Caco-2 (cell line): ENCODE data around the gene BATF3. TPM values are rescaled to one million over a fixed set of nuclear protein-coding genes. Genes with fewer than 3 reads are reported as not detected.

Experiments
- BruUV-seq: library from RNA; stranded (reverse); fragments of 400-500 nt; replicated peaks from 2 replicates; lab custom pipeline; 2021; lab: Mats Ljungman, UMichigan
- CTCF ChIA-PET: fragments of 300-600 bp; sonication (Branson Sonifier 250); formaldehyde crosslinking; loops from one replicate; lab custom pipeline; 2022; ENCODE audit warnings: antibody characterized with exemption; lab: Charles Lee
- POLR2A ChIA-PET: fragments of 300-600 bp; sonication (Branson Sonifier 250); formaldehyde crosslinking; loops from one replicate; lab custom pipeline; 2022; ENCODE audit warnings: antibody characterized with exemption; lab: Charles Lee
- DNase-seq, 2 experiments: peaks; one replicate each; pipeline versions ENCODE4 v3.0.0 to v3.0.0-alpha.2; 2020 to 2022
- H3K27me3 ChIP-seq: replicated peaks from 2 replicates; pipeline ENCODE4 v1.6.0; 2011; ENCODE audit warnings: low read length; ENCODE audit not compliant: control insufficient read depth, insufficient read depth
- H3K36me3 ChIP-seq: 2 replicates; pipeline ENCODE4 v1.5.1; 2011; ENCODE audit warnings: low read length; ENCODE audit not compliant: control insufficient read depth, insufficient read depth
- H3K4me1 ChIP-seq: fragments of 250-450 bp; sonication (Bioruptor Pico); 2 replicates; pipeline ENCODE4 v1.5.1; 2020; ENCODE audit warnings: mild to moderate bottlenecking
- H3K4me3 ChIP-seq: 2 replicates; pipeline ENCODE4 v1.5.1; 2011; ENCODE audit warnings: low read depth, mild to moderate bottlenecking, control low read depth, low read length
- H3K9me3 ChIP-seq: fragments of 250-450 bp; sonication (Bioruptor Pico); 2 replicates; pipeline ENCODE4 v1.5.1; 2020; ENCODE audit warnings: mild to moderate bottlenecking, moderate library complexity
- H3K27ac Mint-ChIP-seq: one replicate; pipeline ENCODE4 v1.8.0; 2022; ENCODE audit warnings: mixed read lengths; ENCODE audit not compliant: unreplicated experiment
- H3K27me3 Mint-ChIP-seq: one replicate; pipeline ENCODE4 v1.8.0; 2022; ENCODE audit warnings: mixed read lengths; ENCODE audit not compliant: insufficient read depth, unreplicated experiment
- H3K36me3 Mint-ChIP-seq: one replicate; pipeline ENCODE4 v1.8.0; 2022; ENCODE audit warnings: mild to moderate bottlenecking, mixed read lengths; ENCODE audit not compliant: insufficient read depth, unreplicated experiment
- H3K4me1 Mint-ChIP-seq: one replicate; pipeline ENCODE4 v1.8.0; 2022; ENCODE audit warnings: low read depth, mixed read lengths; ENCODE audit not compliant: unreplicated experiment
- H3K4me3 Mint-ChIP-seq: one replicate; pipeline ENCODE4 v1.8.0; 2022; ENCODE audit warnings: mild to moderate bottlenecking, moderate library complexity, mixed read lengths; ENCODE audit not compliant: unreplicated experiment
- H3K9me3 Mint-ChIP-seq: one replicate; pipeline ENCODE4 v1.8.0; 2022; ENCODE audit warnings: mixed read lengths; ENCODE audit not compliant: unreplicated experiment
- CTCF ChIP-seq, 2 experiments: fragments of 200-600 bp in 1 of 2; IDR thresholded peaks; 1 replicate in 1 of 2; 2 replicates in 1 of 2; pipeline versions ENCODE4 v1.5.1 to v1.8.0; 2011 to 2022; ENCODE audit warnings: antibody characterized with exemption in 1 of 2, control low read depth in 1 of 2, inconsistent platforms in 1 of 2, low read depth in 1 of 2, low read length in 1 of 2, mild to moderate bottlenecking in 1 of 2, moderate library complexity in 1 of 2; ENCODE audit not compliant: insufficient read depth in 1 of 2, severe bottlenecking in 1 of 2, unreplicated experiment in 1 of 2
- intact Hi-C: fragments of 100-400 bp; cut with micrococcal nuclease; formaldehyde crosslinking; loops from one replicate; pipeline ENCODE4 v1.10.0; 2022; ENCODE audit not compliant: unreplicated experiment
- total RNA-seq: library from RNA; stranded (reverse); gene quantifications from 2 replicates; pipeline ENCODE4 v1.2.3, GENCODE V29; 2022

BATF3 gene
- total RNA-seq, 1 experiment from 2014 or later: 0.23 TPM

GRCh38 chr1:212651521-212651920 lies 48.1 kb downstream of the BATF3 start:
- Histone ChIP-seq H3K4me3 (no peak overlapping the region), H3K27me3 (no peaks in the 10 kb centered on the region), H3K36me3 (no peaks in the 10 kb centered on the region), H3K4me1 (no peaks in the 10 kb centered on the region), H3K9me3 (no peaks in the 10 kb centered on the region)
- intact Hi-C loops: no loop called here
- no peak overlapping the region for H3K27ac Mint-ChIP-seq
- ChIA-PET POLR2A (no interaction called here), CTCF (no interaction called here)
- no peak for TF ChIP-seq CTCF (IDR thresholded peaks at IDR 0.05; ENCODE audit: insufficient read depth in 1 of 2, low read depth in 1 of 2, low read length in 1 of 2, severe bottlenecking in 1 of 2, unreplicated experiment in 1 of 2)
- no peak overlapping the region for H3K4me3 Mint-ChIP-seq
- no peaks in the 10 kb centered on the region for H3K9me3 Mint-ChIP-seq
- no TSS peak for BruUV-seq
- H3K27me3 Mint-ChIP-seq: no peaks in the 10 kb centered on the region
- H3K4me1 Mint-ChIP-seq: no peaks in the 10 kb centered on the region
- H3K36me3 Mint-ChIP-seq: no peaks in the 10 kb centered on the region
- no peak for DNase-seq

- Mint-ChIP-seq H3K9me3 (no peaks in the 10 kb centered on the region), H3K4me3 (no peak overlapping the region), H3K27ac (no peak overlapping the region), H3K4me1 (peaks cover 9% of the 10 kb centered on the region), H3K36me3 (no peaks in the 10 kb centered on the region), H3K27me3 (no peaks in the 10 kb centered on the region)
- H3K9me3 ChIP-seq: no peaks in the 10 kb centered on the region
- no peaks in the 10 kb centered on the region for H3K36me3 ChIP-seq
- intact Hi-C loops: no loop called here
- no peak for DNase-seq
- no peaks in the 10 kb centered on the region for H3K27me3 ChIP-seq
- CTCF ChIA-PET: no interaction called here
- no peak for TF ChIP-seq CTCF (IDR thresholded peaks at IDR 0.05; ENCODE audit: insufficient read depth in 1 of 2, low read depth in 1 of 2, low read length in 1 of 2, severe bottlenecking in 1 of 2, unreplicated experiment in 1 of 2)
- POLR2A ChIA-PET: no interaction called here
- H3K4me1 ChIP-seq: peaks cover 4% of the 10 kb centered on the region
- no peak overlapping the region for H3K4me3 ChIP-seq
- BruUV-seq: no TSS peak
Observed at GRCh38 chr1:212650228-212650627, 49.4 kb downstream of the BATF3 start.

- H3K36me3 Mint-ChIP-seq: no peaks in the 10 kb centered on the region
- Histone ChIP-seq H3K27me3 (no peaks in the 10 kb centered on the region), H3K4me3 (no peak overlapping the region), H3K36me3 (no peaks in the 10 kb centered on the region), H3K4me1 (peaks cover 11% of the 10 kb centered on the region), H3K9me3 (no peaks in the 10 kb centered on the region)
- no TSS peak for BruUV-seq
- intact Hi-C loops: no loop called here
- H3K27me3 Mint-ChIP-seq: no peaks in the 10 kb centered on the region
- H3K9me3 Mint-ChIP-seq: no peaks in the 10 kb centered on the region
- ChIA-PET POLR2A (no interaction called here), CTCF (no interaction called here)
- DNase-seq: no peak
- TF ChIP-seq CTCF (IDR thresholded peaks at IDR 0.05; ENCODE audit: insufficient read depth in 1 of 2, low read depth in 1 of 2, low read length in 1 of 2, severe bottlenecking in 1 of 2, unreplicated experiment in 1 of 2): no peak
- no peak overlapping the region for H3K4me3 Mint-ChIP-seq
- H3K27ac Mint-ChIP-seq: no peak overlapping the region
- H3K4me1 Mint-ChIP-seq: peaks cover 14% of the 10 kb centered on the region
Observed at GRCh38 chr1:212649020-212649419, 50.6 kb downstream of the BATF3 start.
